ENCODE data around the gene CLDN3.

The CLDN3 gene

DNA sequence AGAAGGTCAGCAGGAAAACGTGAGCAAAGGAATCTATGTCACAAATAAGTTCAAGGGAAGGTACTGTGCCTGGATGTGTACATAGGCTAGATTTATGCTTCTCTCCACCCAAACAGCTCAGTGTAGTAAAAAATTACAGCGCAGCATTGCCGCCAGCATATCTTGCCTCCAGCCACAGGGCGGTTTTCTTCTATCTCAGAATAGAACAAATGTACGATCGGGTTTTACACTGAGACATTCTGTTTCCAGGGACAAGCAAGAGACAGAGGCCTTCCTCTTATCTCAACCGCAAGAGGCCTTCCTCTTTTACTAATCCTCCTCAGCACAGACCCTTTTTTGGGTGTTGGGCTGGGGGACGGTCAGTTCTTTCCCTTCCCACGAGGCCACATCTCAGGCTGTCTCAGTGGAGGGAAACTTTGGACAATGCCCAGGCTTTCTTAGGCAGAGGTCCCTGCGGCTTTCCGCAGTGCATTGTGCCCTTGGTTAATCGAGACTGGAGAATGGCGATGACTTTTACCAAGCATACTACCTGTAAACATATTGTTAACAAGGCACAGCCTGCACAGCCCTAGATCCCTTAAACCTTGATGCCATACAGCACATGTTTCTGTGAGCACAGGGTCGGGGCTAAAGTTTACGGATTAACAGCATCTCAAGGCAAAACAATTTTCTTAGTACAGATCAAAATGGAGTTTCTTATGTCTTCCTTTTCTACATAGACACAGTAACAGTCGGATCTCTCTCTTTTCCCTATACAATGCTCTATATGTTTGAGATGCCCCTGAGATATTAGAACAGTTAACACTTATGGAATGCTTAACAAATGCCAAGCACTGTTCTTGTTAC, 19.9 kb downstream of the CLDN3 start:
- Histone ChIP-seq H3K9ac (ENCODE audit: insufficient read length, low read depth) (no peak overlapping the region), H3K4me3 (ENCODE audit: insufficient read length, low read depth) (no peak overlapping the region), H3K36me3 (ENCODE audit: insufficient read depth, insufficient read length, low read length) (no peaks in the 10 kb centered on the region), H3K9me3 (ENCODE audit: insufficient read depth, low read length) (no peaks in the 10 kb centered on the region; the same call in 1 of the 2 replicates), H3K4me1 (ENCODE audit: insufficient read depth, insufficient read length) (no peaks in the 10 kb centered on the region), H3K27me3 (ENCODE audit: insufficient read depth, insufficient read length) (no peaks in the 10 kb centered on the region)
- DNase-seq (ENCODE audit: low read depth, low spot score): no peak
- no peak for TF ChIP-seq ZNF274 (IDR thresholded peaks at IDR 0.05; ENCODE audit: low read depth, low read length)
- TF ChIP-seq YY1 (IDR thresholded peaks at IDR 0.05; ENCODE audit: insufficient read depth, insufficient read length): no peak
- no peak for TF ChIP-seq SUZ12 (IDR thresholded peaks at IDR 0.05; ENCODE audit: extremely low read depth, insufficient read depth, insufficient read length)

DNA sequence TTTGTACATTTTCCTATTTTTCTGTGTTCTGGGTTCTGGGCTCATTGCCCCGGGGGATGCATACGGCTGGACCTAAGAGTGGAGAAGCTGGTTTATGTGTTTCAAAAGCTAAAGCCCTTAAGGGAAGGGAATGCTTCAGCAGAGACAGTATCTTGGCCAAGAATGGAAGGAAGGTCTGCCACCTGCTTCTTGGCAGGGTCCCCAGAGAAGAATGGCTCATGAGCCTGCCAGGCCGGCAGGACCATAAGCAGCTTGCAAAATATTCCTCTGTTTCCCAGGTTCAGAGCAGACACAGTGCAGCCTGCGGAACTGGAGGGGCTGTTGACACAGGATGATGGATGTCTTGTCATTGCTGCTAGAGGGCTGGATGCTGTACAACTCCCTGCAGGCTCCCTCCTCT, 23.7 kb downstream of the CLDN3 start:
- no peaks in the 10 kb centered on the region; the same call in 1 of the 2 replicates for H3K9me3 ChIP-seq (ENCODE audit: insufficient read depth, low read length)
- peak overlapping the region; percentile 21 for H3K9ac ChIP-seq (ENCODE audit: insufficient read length, low read depth)
- peaks cover 3% of the 10 kb centered on the region for H3K4me1 ChIP-seq (ENCODE audit: insufficient read depth, insufficient read length)
- H3K27me3 ChIP-seq (ENCODE audit: insufficient read depth, insufficient read length): no peaks in the 10 kb centered on the region
- TF ChIP-seq ZNF274 (IDR thresholded peaks at IDR 0.05; ENCODE audit: low read depth, low read length) (no peak), SUZ12 (IDR thresholded peaks at IDR 0.05; ENCODE audit: extremely low read depth, insufficient read depth, insufficient read length) (no peak), YY1 (IDR thresholded peaks at IDR 0.05; ENCODE audit: insufficient read depth, insufficient read length) (no peak)
- no peak for DNase-seq (ENCODE audit: low read depth, low spot score)
- no peaks in the 10 kb centered on the region for H3K36me3 ChIP-seq (ENCODE audit: insufficient read depth, insufficient read length, low read length)
- no peak overlapping the region for H3K4me3 ChIP-seq (ENCODE audit: insufficient read length, low read depth)

DNA sequence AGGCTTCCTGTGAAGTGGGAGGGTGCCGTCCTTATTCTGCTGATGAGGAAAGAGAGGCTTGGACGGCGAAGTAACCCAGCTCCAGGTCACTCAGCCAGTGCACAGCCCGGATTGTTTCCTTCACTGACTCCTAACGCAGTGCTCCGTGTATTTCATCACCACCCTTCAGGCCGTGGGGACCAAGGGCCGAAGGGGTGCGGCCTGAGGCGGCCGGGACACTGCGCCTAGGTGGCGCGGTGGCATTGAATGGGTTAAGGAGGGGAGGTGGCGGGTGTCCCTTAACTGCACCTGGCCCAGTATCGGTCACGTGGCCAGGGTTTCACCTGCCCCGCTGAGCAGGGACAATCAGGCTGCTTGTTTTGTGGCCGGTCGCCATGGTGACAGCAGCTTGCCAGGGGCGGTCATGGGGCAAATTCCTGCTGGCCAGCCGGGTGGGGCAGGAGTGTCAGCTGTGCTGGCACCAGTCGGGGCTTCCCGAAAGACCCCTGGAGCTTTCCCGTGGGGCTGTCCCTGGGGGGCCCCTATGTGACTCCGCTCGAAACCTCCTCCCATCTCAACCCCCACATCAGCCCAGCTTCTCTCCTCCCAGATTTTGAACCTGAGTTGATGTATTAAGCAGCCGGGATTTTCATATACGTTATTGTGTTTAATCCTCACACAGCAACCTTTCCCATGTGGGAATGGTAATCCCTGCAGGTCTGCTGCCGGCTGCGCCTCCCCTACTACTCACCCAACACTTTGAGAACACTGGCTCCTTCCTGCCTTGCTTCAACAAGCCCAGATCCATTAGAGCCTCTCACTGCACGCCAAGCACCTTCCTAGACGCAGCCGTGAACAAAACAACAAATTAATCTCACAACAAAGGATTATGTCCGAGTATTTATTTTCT, 27.1 kb downstream of the CLDN3 start:
- DNase-seq (ENCODE audit: low read depth, low spot score): peak; percentile 76
- H3K36me3 ChIP-seq (ENCODE audit: insufficient read depth, insufficient read length, low read length): no peaks in the 10 kb centered on the region
- TF ChIP-seq SUZ12 (IDR thresholded peaks at IDR 0.05; ENCODE audit: extremely low read depth, insufficient read depth, insufficient read length): no peak
- no peak for TF ChIP-seq YY1 (IDR thresholded peaks at IDR 0.05; ENCODE audit: insufficient read depth, insufficient read length)
- TF ChIP-seq ZNF274 (IDR thresholded peaks at IDR 0.05; ENCODE audit: low read depth, low read length): no peak
- H3K9me3 ChIP-seq (ENCODE audit: insufficient read depth, low read length): no peaks in the 10 kb centered on the region
- peaks cover 4% of the 10 kb centered on the region for H3K27me3 ChIP-seq (ENCODE audit: insufficient read depth, insufficient read length)
- no peak overlapping the region for H3K4me3 ChIP-seq (ENCODE audit: insufficient read length, low read depth)
- peak overlapping the region; percentile 72 for H3K9ac ChIP-seq (ENCODE audit: insufficient read length, low read depth)
- peaks cover 7% of the 10 kb centered on the region for H3K4me1 ChIP-seq (ENCODE audit: insufficient read depth, insufficient read length)

DNA sequence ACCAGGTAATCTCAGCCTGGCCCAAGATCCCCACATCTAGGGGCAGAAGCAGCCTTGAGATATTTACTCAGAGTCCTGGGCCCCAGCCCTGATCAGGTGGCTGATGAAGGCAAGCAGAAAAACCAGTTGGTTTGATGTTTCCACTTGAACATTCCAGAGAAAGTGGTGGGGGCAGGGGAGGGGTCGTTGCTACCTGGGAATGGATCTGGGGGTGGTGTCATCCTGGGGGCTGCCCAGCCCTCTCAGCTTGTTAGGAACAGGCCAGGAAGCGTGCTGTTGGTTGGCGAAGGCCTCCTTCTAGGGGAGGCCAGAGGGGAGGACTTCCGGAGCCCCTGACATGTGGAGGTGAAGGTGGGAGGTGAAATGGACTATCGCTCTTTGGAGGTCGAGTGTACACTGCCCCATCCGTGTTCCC, 27.7 kb downstream of the CLDN3 start:
- peaks cover 4% of the 10 kb centered on the region for H3K36me3 ChIP-seq (ENCODE audit: insufficient read depth, insufficient read length, low read length)
- no peak for TF ChIP-seq SUZ12 (IDR thresholded peaks at IDR 0.05; ENCODE audit: extremely low read depth, insufficient read depth, insufficient read length)
- no peak for TF ChIP-seq YY1 (IDR thresholded peaks at IDR 0.05; ENCODE audit: insufficient read depth, insufficient read length)
- TF ChIP-seq ZNF274 (IDR thresholded peaks at IDR 0.05; ENCODE audit: low read depth, low read length): no peak
- peaks cover 7% of the 10 kb centered on the region for H3K4me1 ChIP-seq (ENCODE audit: insufficient read depth, insufficient read length)
- no peaks in the 10 kb centered on the region for H3K9me3 ChIP-seq (ENCODE audit: insufficient read depth, low read length)
- DNase-seq (ENCODE audit: low read depth, low spot score): no peak
- no peak overlapping the region for H3K4me3 ChIP-seq (ENCODE audit: insufficient read length, low read depth)
- peak overlapping the region; percentile 72 for H3K9ac ChIP-seq (ENCODE audit: insufficient read length, low read depth)
- H3K27me3 ChIP-seq (ENCODE audit: insufficient read depth, insufficient read length): peaks cover 4% of the 10 kb centered on the region

- Histone ChIP-seq H3K4me3 (ENCODE audit: insufficient read length, low read depth) (no peak overlapping the region), H3K36me3 (ENCODE audit: insufficient read depth, insufficient read length, low read length) (peaks cover 12% of the 10 kb centered on the region), H3K4me1 (ENCODE audit: insufficient read depth, insufficient read length) (peaks cover 7% of the 10 kb centered on the region), H3K9ac (ENCODE audit: insufficient read length, low read depth) (no peak overlapping the region), H3K9me3 (ENCODE audit: insufficient read depth, low read length) (no peaks in the 10 kb centered on the region), H3K27me3 (ENCODE audit: insufficient read depth, insufficient read length) (peaks cover 4% of the 10 kb centered on the region)
- TF ChIP-seq SUZ12 (IDR thresholded peaks at IDR 0.05; ENCODE audit: extremely low read depth, insufficient read depth, insufficient read length) (no peak), YY1 (IDR thresholded peaks at IDR 0.05; ENCODE audit: insufficient read depth, insufficient read length) (no peak), ZNF274 (IDR thresholded peaks at IDR 0.05; ENCODE audit: low read depth, low read length) (no peak)
- no peak for DNase-seq (ENCODE audit: low read depth, low spot score)
Observed at GRCh38 chr7:73741600-73741999, 28.5 kb downstream of the CLDN3 start.

- TF ChIP-seq SUZ12 (IDR thresholded peaks at IDR 0.05; ENCODE audit: extremely low read depth, insufficient read depth, insufficient read length) (no peak), YY1 (IDR thresholded peaks at IDR 0.05; ENCODE audit: insufficient read depth, insufficient read length) (no peak), ZNF274 (IDR thresholded peaks at IDR 0.05; ENCODE audit: low read depth, low read length) (no peak)
- Histone ChIP-seq H3K9me3 (ENCODE audit: insufficient read depth, low read length) (no peaks in the 10 kb centered on the region), H3K27me3 (ENCODE audit: insufficient read depth, insufficient read length) (peaks cover 4% of the 10 kb centered on the region), H3K4me3 (ENCODE audit: insufficient read length, low read depth) (no peak overlapping the region), H3K9ac (ENCODE audit: insufficient read length, low read depth) (no peak overlapping the region), H3K4me1 (ENCODE audit: insufficient read depth, insufficient read length) (peaks cover 7% of the 10 kb centered on the region), H3K36me3 (ENCODE audit: insufficient read depth, insufficient read length, low read length) (peaks cover 17% of the 10 kb centered on the region)
- no peak for DNase-seq (ENCODE audit: low read depth, low spot score)
Observed at GRCh38 chr7:73740771-73741170, 29.3 kb downstream of the CLDN3 start.

DNA sequence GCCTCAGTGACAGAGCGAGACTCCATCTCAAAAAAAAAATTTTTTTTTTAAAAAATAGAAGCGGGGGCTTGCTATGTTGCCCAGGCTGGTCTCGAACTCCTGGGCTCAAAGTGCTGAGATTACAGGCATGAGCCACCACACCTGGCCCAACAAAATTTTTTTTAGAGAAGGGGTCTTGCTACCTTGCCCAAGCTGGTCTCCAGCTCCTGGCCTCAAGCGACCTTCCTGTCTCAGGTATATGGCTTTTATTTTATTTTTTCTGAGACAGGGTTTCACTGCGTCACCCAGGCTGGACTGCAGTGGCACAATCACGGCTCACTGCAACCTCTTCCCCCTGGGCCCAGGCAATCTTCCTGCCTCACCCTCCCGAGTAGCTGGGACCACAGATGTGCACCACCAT, 29.9 kb downstream of the CLDN3 start:
- H3K4me1 ChIP-seq (ENCODE audit: insufficient read depth, insufficient read length): peaks cover 7% of the 10 kb centered on the region
- no peak overlapping the region for H3K9ac ChIP-seq (ENCODE audit: insufficient read length, low read depth)
- peaks cover 20% of the 10 kb centered on the region for H3K36me3 ChIP-seq (ENCODE audit: insufficient read depth, insufficient read length, low read length)
- DNase-seq (ENCODE audit: low read depth, low spot score): no peak
- H3K27me3 ChIP-seq (ENCODE audit: insufficient read depth, insufficient read length): peaks cover 4% of the 10 kb centered on the region
- TF ChIP-seq SUZ12 (IDR thresholded peaks at IDR 0.05; ENCODE audit: extremely low read depth, insufficient read depth, insufficient read length) (no peak), ZNF274 (IDR thresholded peaks at IDR 0.05; ENCODE audit: low read depth, low read length) (no peak), YY1 (IDR thresholded peaks at IDR 0.05; ENCODE audit: insufficient read depth, insufficient read length) (no peak)
- H3K4me3 ChIP-seq (ENCODE audit: insufficient read length, low read depth): no peak overlapping the region
- no peaks in the 10 kb centered on the region for H3K9me3 ChIP-seq (ENCODE audit: insufficient read depth, low read length)
